MG63 (cell line): Measurements from ENCODE around the gene CEMIP. TPM values are rescaled to one million over a fixed set of nuclear protein-coding genes. Genes with fewer than 3 reads are reported as not detected.

Source experiments
- DNase-seq: peaks from one replicate; pipeline ENCODE4 v3.0.0-alpha.2; 2020
- H3K27me3 ChIP-seq: fragments of 250-450 bp; sonication (Bioruptor Pico); 2 replicates; pipeline ENCODE4 v1.5.1; 2020; ENCODE audit warnings: mild to moderate bottlenecking, moderate library complexity
- H3K36me3 ChIP-seq: fragments of 250-450 bp; sonication (Bioruptor Pico); 2 replicates; pipeline ENCODE4 v1.5.1; 2020; ENCODE audit warnings: mild to moderate bottlenecking, moderate library complexity
- H3K4me3 ChIP-seq: fragments of 250-450 bp; sonication (Bioruptor Pico); 2 replicates; pipeline ENCODE4 v1.5.1; 2020; ENCODE audit warnings: mild to moderate bottlenecking, moderate library complexity
- H3K9me3 ChIP-seq: fragments of 250-450 bp; sonication (Bioruptor Pico); 2 replicates; pipeline ENCODE4 v1.5.1; 2020; ENCODE audit warnings: mild to moderate bottlenecking, moderate library complexity
- total RNA-seq: library from RNA; depleted of rRNA; stranded (reverse); fragments of >200 nt; shearing (Covaris generic); gene quantifications from 2 replicates; pipeline ENCODE4 v1.2.3, GENCODE V29; 2014; ENCODE audit warnings: low replicate concordance

The CEMIP gene
- total RNA-seq, 1 experiment from 2014 or later, result 8.0 TPM

DNA sequence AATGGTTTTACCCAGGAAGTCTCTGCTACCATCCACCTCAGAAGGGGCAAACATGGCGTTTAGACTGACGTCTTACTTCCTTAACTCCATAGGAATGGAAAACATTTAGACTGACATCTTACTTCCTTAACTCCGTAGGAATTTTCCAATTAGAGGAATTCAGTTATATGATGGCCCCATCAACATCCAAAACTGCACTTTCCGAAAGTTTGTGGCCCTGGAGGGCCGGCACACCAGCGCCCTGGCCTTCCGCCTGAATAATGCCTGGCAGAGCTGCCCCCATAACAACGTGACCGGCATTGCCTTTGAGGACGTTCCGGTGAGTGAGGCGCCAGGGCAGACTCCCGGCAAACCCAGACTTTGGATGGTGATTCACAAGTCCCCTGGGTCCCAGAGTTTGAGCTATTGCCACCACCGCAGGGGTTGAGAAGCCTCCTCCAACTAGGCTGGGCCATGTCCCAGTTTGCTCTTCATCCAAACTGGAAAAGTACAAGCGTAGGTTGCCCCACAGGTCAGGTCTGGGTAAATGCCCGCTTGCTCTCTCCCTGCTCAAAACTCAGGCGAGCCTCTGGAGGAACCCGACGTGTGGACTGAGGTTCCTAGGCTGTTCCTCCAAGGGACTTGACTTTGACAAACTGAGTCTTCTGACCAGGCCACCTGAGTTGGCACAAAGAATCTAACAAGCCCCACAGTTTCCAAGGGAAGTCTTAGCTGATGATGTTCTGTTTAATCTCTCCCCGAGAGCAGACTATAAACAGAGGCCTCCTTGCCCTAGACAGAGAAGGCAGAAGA, 152.7 kb downstream of the CEMIP start:
- Histone ChIP-seq H3K9me3 (no peaks in the 10 kb centered on the region), H3K27me3 (no peaks in the 10 kb centered on the region), H3K4me3 (no peak overlapping the region), H3K36me3 (peaks cover 4% of the 10 kb centered on the region)
- DNase-seq, result peak; percentile 54

DNA sequence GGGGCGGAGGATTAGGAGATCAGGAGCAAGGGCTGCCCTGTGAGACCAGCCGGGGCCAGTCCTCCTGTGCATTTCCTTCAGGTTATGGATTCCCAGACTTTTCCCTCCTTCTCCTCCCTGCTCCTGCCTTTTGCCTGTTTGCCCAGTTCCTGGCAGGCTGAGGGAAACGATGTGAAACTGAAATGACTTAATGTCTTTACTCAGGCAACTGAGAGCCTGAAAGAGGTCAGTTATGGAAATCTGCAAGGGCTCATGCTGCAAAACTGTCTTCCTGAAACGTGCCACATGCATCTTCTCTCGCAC, 153.3 kb downstream of the CEMIP start:
- no peak overlapping the region for H3K4me3 ChIP-seq
- no peaks in the 10 kb centered on the region for H3K9me3 ChIP-seq
- DNase-seq, result no peak
- H3K27me3 ChIP-seq, result no peaks in the 10 kb centered on the region
- peaks cover 4% of the 10 kb centered on the region for H3K36me3 ChIP-seq

DNA sequence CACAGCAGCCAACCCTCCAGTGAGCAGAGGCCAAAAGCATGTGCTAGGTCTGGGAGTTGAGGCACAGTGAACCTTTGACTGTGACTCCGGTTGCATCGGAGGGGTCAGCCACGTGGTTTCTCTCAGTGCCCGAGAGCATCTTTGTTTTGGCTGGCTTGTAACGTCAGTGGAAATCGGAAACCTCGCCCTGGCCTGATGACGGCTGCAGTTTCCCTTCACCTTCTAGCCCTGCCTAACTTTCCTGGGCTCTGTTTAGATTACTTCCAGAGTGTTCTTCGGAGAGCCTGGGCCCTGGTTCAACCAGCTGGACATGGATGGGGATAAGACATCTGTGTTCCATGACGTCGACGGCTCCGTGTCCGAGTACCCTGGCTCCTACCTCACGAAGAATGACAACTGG, 153.8 kb downstream of the CEMIP start:
- Histone ChIP-seq H3K27me3 (no peaks in the 10 kb centered on the region), H3K4me3 (no peak overlapping the region), H3K9me3 (no peaks in the 10 kb centered on the region), H3K36me3 (peaks cover 4% of the 10 kb centered on the region)
- DNase-seq, result no peak

DNA sequence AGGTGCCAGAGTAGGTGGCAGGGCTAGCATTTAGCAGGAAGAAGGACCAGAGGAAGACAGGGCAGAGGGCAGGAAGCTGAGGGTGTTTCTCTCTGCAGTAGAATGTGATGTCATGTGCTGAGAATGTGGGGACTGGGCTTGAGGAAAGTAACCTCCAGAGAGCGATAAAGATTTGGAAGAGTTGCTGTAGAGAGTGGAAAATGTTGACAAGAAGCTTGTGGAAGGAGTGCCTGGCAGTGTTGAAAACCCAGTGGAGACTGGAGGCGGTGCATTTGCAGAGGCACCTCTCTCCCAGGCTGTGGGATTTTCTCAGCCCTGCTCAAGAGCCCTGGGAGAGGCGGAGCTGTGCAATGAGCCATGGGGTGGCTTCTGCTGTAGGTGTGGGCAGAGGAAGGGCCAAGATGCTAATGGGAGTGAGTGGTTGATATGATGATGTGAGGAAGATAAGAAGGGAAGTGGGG, 155.6 kb downstream of the CEMIP start:
- peak; percentile 37 for DNase-seq

DNA sequence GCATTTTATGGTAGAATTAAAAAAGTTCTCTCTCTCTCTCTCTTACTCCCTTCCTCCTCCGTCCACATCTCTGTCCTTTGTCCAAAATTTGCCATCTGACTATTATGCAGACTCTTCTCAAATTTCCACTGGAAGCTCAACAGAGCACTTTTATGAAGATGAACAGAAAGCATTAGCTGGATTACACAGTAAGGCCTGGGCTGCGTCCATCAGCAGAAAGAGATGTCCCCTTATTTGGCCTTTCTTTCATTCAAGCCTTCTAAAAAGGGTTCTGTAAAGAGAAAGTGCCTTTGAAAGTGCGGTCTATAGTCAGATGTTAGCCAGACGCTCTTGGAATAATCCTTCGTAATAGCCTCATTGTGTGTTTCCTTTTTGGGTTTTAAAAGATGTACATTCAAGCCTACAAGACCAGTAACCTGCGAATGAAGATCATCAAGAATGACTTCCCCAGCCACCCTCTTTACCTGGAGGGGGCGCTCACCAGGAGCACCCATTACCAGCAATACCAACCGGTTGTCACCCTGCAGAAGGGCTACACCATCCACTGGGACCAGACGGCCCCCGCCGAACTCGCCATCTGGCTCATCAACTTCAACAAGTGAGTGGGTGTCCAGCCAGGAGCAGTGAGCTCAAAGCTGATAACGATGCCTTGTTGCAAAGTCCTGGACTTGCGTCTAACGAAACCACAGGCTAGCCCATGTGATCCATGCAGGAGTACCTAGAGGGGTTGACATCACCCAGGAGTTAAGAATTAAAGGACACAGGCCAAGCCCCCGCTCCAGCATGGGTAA, 157.3 kb downstream of the CEMIP start:
- DNase-seq, result no peak
- Histone ChIP-seq H3K36me3 (peaks cover 7% of the 10 kb centered on the region), H3K27me3 (no peaks in the 10 kb centered on the region), H3K9me3 (no peaks in the 10 kb centered on the region), H3K4me3 (no peak overlapping the region)

More for the DNA sequence above, 155.6 kb downstream of the CEMIP start:
- Histone ChIP-seq H3K36me3 (peaks cover 4% of the 10 kb centered on the region), H3K9me3 (no peaks in the 10 kb centered on the region), H3K27me3 (no peaks in the 10 kb centered on the region), H3K4me3 (no peak overlapping the region)

DNA sequence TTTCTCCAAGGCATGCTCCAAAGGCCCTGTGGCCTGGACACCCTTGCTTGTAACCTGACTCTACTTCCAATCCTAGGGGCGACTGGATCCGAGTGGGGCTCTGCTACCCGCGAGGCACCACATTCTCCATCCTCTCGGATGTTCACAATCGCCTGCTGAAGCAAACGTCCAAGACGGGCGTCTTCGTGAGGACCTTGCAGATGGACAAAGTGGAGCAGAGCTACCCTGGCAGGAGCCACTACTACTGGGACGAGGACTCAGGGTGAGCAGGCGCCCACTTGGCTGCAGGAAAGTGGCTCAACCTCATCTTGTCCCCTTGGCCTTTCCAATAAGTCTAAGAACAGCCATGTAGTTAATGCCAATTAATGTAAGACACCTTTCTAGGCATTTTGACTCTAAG, 158.5 kb downstream of the CEMIP start:
- Histone ChIP-seq H3K4me3 (no peak overlapping the region), H3K36me3 (peaks cover 7% of the 10 kb centered on the region), H3K27me3 (no peaks in the 10 kb centered on the region), H3K9me3 (no peaks in the 10 kb centered on the region)
- no peak for DNase-seq

DNA sequence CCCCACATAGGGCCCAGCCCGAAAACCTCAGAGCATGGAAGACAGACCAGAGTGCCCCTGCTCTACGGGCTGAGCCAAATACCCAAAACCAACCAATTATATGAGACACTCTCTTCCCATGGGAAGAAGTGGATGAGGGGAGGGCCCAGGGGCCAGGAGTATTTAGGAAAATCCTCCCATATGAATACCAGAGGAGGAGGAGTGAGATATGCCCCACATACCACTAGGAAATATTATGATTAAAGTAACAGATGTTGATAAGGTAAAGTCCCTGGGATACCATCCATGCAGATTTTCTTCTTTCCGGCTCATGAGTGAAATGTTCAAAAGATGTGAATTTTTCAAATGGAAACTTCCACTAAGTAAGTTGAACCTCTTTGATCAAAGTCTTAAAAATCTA, 160.0 kb downstream of the CEMIP start:
- peaks cover 3% of the 10 kb centered on the region for H3K36me3 ChIP-seq
- H3K4me3 ChIP-seq, result no peak overlapping the region
- no peaks in the 10 kb centered on the region for H3K9me3 ChIP-seq
- DNase-seq, result no peak
- no peaks in the 10 kb centered on the region for H3K27me3 ChIP-seq

DNA sequence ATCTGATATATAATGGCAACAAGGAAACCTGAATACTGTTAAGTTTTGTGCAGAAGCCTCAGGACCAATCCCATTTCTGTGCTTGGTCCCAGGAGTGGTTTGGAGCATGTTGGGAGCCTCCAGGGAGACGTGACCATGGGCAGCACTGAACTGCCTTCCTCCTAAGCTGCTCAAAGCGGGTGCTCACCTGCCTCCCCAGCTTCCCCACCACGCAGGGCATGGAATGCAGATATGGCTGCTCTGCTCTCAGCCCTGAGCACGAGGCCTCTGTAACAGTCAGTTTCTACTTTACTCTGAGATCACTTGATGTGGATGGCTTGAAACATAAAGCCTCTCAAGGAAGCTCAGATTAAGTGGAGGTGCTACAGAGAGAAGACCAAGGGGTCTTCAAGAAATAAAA, 161.2 kb downstream of the CEMIP start:
- DNase-seq, result no peak
- peaks cover 3% of the 10 kb centered on the region for H3K36me3 ChIP-seq
- H3K9me3 ChIP-seq, result no peaks in the 10 kb centered on the region
- H3K4me3 ChIP-seq, result no peak overlapping the region
- H3K27me3 ChIP-seq, result no peaks in the 10 kb centered on the region

DNA sequence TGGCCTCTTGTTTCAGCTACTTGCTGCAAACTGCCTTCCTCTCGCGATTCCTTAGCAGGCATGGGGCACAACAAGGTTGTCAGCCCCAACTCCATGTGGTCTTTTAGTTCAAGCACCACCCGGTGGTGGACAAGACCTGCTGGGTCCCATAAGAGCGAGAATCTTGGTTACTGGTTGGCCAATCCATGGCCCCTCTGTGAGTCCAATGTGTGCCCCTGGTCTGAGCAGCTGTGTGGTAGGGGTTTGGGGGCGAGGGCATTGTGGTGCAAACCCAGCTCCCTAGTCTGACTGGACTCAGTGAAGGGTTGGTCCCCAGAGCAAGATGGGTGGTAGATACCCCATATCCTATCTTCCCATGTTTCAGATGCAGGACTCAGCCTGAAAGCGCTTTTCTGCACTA, 161.7 kb downstream of the CEMIP start:
- Histone ChIP-seq H3K27me3 (no peaks in the 10 kb centered on the region), H3K36me3 (peaks cover 5% of the 10 kb centered on the region), H3K9me3 (no peaks in the 10 kb centered on the region), H3K4me3 (no peak overlapping the region)
- no peak for DNase-seq

DNA sequence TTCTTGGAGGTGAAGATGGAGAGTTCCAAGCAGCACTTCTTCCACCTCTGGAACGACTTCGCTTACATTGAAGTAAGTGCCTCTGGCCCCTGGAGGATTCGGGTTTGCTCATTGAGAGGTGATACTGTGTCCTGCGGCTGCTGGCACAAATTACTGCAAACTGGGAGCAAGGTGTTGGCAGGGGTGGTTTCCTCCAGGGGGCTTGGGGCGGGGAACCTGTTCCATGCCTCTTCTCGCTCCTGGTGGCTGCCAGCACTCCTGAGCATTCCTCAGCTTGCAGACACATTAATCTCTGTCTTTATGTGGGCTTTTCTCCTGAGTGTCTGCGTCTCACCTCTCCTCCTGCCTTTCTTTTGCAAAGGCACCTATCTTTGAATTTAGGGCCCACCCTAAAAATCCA, 163.1 kb downstream of the CEMIP start:
- H3K27me3 ChIP-seq, result no peaks in the 10 kb centered on the region
- no peak overlapping the region for H3K4me3 ChIP-seq
- H3K36me3 ChIP-seq, result peaks cover 17% of the 10 kb centered on the region
- no peaks in the 10 kb centered on the region for H3K9me3 ChIP-seq
- DNase-seq, result no peak

DNA sequence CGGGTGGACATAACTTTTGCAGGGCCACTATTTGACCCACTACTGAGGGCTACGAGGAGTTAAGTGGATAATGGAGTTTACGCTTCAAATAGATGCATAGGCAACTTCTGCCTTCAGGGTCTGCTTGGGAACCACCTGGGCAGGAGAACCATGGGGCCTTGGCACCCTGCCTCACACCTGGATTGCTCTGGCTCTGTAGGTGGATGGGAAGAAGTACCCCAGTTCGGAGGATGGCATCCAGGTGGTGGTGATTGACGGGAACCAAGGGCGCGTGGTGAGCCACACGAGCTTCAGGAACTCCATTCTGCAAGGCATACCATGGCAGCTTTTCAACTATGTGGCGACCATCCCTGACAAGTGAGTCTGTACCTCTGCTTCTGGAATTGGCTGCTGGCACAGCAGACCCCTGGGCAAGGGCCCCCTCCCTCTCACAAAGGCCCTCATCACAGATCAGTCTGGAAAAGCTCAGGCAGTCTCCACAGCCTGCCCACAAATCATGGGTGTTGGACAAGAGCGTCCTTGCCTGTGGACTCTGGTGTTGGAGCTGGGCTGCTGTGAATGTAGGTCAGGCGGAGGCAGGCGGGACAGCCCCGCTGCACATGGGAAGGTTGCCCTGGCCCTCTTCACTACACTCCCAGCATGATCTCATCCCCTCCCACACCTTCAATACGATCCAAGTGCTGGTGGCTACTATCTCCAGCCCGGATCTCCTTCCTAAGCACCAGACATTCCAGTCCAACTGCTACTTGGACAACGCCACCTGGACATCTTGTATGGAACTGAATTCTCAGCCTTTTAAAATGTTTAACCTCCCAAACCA, 163.8 kb downstream of the CEMIP start:
- Histone ChIP-seq H3K4me3 (no peak overlapping the region), H3K27me3 (no peaks in the 10 kb centered on the region), H3K9me3 (no peaks in the 10 kb centered on the region), H3K36me3 (peaks cover 17% of the 10 kb centered on the region)
- DNase-seq, result peak; percentile 33

DNA sequence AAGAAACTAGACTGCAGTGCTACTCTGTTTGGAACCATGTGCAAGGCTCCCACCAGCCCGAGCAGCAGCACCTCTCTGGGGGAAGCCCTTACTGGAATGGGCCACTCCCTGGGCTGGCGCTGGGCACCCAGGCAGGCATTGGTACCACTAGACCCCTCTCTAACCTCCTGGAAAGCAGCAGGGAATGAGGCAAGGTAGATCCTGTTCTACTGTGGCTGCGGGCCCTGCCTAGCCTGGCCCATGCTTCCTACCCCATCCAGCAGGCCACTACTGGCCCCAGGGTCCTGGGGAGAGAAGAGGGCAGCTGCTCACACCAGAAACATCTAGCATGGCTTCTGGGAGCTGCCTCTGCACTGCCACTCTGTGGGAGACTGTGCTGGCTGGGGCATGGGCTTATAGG, 165.6 kb downstream of the CEMIP start:
- peaks cover 19% of the 10 kb centered on the region for H3K36me3 ChIP-seq

DNA sequence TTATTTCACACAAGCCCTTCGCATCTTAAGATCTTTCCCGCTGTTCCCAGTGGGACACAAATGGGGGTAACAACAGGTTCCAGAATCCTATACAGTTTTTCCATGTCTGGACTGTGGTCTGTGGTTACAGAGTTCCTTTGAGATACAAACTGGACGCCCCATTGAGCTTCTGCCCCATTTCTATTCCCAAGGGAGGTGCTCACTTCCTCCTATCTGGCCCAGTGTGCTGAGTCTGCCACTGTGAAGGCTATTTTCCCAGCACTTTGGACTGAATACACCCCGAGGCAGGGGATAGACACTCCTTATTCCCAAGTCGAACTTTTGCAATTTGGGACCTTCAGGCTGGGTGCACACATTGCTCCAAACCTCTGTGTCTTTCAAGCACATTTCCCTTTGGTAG, 166.4 kb downstream of the CEMIP start:
- Histone ChIP-seq H3K4me3 (no peak overlapping the region), H3K27me3 (no peaks in the 10 kb centered on the region), H3K9me3 (no peaks in the 10 kb centered on the region), H3K36me3 (peaks cover 19% of the 10 kb centered on the region)
- DNase-seq, result no peak

More for the DNA sequence above, 165.6 kb downstream of the CEMIP start:
- H3K27me3 ChIP-seq, result no peaks in the 10 kb centered on the region
- no peak overlapping the region for H3K4me3 ChIP-seq
- DNase-seq, result no peak
- no peaks in the 10 kb centered on the region for H3K9me3 ChIP-seq

DNA sequence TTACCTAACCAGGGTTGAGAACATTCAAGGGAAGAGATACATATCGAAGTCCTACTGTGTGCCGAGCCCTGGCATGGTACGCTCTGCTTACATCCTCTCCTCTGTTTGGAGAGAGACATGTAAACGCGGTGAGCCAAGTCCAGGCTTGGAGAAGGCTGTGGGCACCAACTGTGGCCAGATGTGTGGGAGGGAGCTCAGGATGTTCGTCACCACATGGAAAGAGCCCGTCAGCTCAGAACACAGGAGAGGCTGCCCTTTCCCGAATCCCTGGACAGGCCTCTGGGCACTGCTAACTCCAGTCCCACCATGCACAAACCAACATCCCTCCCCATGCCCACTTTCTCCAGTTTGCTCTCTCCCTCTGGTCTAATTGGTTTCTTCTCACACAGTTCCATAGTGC, 167.4 kb downstream of the CEMIP start:
- no peaks in the 10 kb centered on the region for H3K27me3 ChIP-seq
- no peaks in the 10 kb centered on the region for H3K9me3 ChIP-seq
- no peak for DNase-seq
- H3K36me3 ChIP-seq, result peaks cover 23% of the 10 kb centered on the region
- no peak overlapping the region for H3K4me3 ChIP-seq

DNA sequence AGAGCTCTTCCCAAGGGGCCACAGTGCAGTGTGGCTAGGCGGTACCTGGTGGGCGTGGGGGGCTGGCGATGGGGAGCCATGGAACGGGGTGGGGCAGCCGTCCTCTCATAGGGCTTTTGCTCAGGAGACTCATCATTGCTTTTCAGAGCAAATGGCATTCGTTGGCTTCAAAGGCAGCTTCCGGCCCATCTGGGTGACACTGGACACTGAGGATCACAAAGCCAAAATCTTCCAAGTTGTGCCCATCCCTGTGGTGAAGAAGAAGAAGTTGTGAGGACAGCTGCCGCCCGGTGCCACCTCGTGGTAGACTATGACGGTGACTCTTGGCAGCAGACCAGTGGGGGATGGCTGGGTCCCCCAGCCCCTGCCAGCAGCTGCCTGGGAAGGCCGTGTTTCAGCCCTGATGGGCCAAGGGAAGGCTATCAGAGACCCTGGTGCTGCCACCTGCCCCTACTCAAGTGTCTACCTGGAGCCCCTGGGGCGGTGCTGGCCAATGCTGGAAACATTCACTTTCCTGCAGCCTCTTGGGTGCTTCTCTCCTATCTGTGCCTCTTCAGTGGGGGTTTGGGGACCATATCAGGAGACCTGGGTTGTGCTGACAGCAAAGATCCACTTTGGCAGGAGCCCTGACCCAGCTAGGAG, 169.6 kb downstream of the CEMIP start:
- DNase-seq, result no peak
- H3K4me3 ChIP-seq, result no peak overlapping the region
- H3K9me3 ChIP-seq, result no peaks in the 10 kb centered on the region
- peaks cover 23% of the 10 kb centered on the region for H3K36me3 ChIP-seq
- H3K27me3 ChIP-seq, result no peaks in the 10 kb centered on the region

DNA sequence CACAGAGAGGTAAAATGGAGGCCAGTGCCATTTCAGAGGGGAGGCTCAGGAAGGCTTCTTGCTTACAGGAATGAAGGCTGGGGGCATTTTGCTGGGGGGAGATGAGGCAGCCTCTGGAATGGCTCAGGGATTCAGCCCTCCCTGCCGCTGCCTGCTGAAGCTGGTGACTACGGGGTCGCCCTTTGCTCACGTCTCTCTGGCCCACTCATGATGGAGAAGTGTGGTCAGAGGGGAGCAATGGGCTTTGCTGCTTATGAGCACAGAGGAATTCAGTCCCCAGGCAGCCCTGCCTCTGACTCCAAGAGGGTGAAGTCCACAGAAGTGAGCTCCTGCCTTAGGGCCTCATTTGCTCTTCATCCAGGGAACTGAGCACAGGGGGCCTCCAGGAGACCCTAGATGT, 170.6 kb downstream of the CEMIP start:
- H3K27me3 ChIP-seq, result no peaks in the 10 kb centered on the region
- H3K36me3 ChIP-seq, result peaks cover 23% of the 10 kb centered on the region
- H3K9me3 ChIP-seq, result no peaks in the 10 kb centered on the region
- DNase-seq, result no peak
- no peak overlapping the region for H3K4me3 ChIP-seq
